ENCODE measurements around the gene ASTN1.

GRCh38 chr1:177065430-177065829, 99.1 kb downstream of the ASTN1 start:
- TF ChIP-seq SUZ12 (IDR thresholded peaks at IDR 0.05; ENCODE audit: extremely low read depth, insufficient read depth, insufficient read length) (no peak), YY1 (IDR thresholded peaks at IDR 0.05; ENCODE audit: insufficient read depth, insufficient read length) (no peak), ZNF274 (IDR thresholded peaks at IDR 0.05; ENCODE audit: low read depth, low read length) (no peak)

All from NT2/D1 (cell line).